HL-60 (cell line): ENCODE measurements around the gene WWOX.

Source experiments
- CTCF ChIP-seq: IDR thresholded peaks from one replicate; pipeline ENCODE4 v1.5.1; 2011; ENCODE audit warnings: low read length, control low read depth, inconsistent platforms; ENCODE audit not compliant: insufficient read depth
- POLR2AphosphoS5 ChIP-seq: IDR thresholded peaks from 2 replicates; pipeline ENCODE4 v1.6.1; 2012; ENCODE audit warnings: low read depth

GRCh38 chr16:78552716-78553115 is 453.3 kb downstream of the WWOX start:
- TF ChIP-seq CTCF = no peak
- no peak for TF ChIP-seq POLR2AphosphoS5
